Stimulated activated CD4-positive, alpha-beta T cell treated with anti-CD3 and anti-CD28 coated beads, Interleukin-15, amount 100 ng/mL, for 1 hour (primary cell): ENCODE results near the gene GALK2.

ENCODE experiments used
- DNase-seq, 2 donors: peaks; one replicate each; pipeline ENCODE4 v3.0.0-alpha.2; 2020; ENCODE audit warnings: low read depth in 1 of 2, low spot score in 1 of 2

GALK2 gene

DNA sequence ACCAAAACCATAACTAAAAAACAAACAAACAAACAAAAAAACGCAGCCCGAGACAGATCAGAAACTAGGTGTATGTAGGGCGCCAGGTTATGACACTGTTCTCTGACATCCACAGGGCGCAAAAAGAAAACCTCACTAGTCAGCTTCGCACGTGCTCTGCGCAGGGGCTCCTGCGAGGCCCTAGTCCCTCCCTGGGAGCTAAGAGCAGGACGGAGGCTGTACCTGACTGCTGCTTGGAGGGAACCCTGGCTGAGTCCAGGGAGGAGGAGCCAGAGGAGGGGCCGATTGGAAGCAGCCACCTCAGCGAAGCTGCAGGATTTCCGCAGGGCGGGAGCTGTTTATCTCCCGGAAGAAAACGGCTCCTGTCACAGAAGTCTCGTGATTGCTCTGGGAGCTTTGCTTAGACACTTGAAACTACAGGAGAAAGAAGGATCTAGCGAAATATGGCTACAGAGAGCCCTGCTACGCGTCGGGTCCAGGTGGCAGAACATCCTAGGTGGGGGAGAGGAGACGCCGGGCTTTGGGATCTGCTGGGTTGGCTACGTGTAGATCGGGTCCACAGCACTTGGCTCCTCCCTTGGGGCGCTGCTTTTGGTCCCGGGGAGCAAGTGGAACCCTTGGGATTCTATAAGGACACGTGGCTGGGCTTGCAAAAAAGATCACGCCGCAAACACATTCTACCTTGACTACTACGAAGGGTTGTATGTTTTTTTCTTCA lies at the start of gene GALK2:
TSS of gene GALK2 (plus strand) at position 368 of the 718 bp plus-strand sequence. CDS start at position 444, 76 bp downstream.
- peak; percentile 45 to 60 for DNase-seq

DNA sequence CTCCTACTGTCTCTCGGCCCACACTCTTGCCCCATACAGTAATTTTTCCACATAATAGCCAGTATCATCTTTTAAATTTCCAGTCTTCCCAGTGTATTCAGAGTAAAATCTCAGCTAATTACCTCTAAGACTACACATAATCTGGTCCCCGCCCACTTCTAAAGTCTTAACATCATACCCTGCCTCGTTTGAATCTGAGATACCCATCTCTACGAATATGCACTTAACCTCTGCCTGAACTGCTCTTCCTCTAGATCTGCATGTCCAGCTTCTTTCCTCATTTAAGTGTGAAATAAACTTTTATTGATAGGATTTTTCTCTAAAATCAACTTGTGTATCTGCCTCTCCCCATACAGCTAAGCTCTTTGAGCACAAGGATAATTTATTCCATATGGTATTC lies 49.2 kb upstream of the GALK2 start:
- no peak for DNase-seq

DNA sequence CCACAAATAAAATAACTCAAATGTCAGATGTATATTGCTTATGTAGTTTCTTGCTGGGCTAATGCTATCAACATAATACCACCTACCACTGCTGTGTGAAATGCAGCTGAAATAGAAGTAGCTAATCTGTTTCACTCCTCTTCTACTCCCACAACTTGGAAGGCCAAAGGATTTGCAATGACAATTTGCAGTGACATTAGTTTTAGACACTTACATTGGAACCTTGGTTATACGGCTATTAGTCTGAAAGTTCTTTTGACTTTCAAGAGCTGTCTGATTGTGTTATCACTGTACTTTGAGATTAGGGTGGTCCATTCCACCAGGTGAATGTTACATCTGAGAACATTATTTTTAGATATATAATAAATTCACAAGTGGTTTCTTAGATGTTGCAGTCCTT lies 48.1 kb upstream of the GALK2 start:
- no peak for DNase-seq

DNA sequence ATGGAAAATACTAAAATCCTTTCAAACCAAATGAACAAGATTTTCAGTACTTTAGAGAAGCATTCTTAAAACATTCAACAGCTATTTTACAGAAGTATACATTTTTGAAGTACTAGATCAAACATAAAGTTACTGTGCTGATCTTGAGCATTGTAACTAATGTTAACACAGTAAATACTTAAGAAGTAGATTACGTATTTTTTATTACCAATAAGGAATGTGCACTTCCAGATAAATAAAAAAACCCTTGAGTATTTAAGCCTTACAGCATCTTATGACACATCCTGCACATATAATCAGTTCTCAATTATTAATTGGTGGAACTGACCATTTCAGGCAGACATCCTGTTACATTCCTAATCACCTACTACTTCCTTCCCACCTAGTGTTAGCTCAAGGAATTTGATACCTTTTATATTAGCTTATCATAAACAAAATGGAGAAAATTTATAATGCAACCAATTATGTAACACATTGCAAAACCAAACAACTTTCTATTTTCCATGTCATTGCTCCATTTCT lies 47.4 kb upstream of the GALK2 start:
- DNase-seq, result no peak

DNA sequence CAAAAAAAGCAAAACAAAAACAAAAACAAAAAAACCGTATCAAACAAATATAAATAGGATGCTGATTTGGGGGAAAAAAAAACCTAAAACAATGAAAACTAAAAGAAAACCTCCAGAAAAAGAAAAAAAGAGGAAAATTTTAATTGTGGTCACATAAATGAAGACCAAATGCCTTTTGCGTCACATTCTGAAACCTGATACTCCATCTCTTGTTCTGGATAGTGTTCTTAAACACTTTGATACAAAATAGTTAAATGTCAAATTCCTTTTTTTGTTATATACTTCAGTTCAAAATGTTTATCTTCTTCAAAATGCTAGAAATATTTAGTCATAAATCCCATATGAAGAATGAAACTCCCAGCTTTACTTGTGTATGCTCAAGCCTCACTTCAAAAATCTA lies 45.7 kb upstream of the GALK2 start:
- DNase-seq, result no peak

DNA sequence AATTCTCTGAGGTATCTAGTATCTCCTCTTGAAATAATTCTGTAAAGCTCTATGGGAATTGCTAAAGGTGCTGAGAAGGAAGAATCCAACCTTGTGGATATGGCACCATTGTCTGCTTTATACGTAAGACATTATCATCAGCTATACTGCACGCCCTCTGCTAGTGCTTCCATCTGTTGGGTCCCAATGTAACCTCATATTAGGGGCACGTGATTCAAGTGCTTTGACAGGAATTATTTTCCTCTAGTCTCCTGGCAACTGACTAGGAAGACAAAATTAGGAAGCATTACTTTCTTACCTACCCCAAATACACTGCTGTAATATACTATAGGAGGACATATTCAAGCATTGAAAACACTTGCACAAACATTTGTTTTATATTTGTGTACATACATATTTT lies 38.6 kb upstream of the GALK2 start:
- DNase-seq, result no peak

DNA sequence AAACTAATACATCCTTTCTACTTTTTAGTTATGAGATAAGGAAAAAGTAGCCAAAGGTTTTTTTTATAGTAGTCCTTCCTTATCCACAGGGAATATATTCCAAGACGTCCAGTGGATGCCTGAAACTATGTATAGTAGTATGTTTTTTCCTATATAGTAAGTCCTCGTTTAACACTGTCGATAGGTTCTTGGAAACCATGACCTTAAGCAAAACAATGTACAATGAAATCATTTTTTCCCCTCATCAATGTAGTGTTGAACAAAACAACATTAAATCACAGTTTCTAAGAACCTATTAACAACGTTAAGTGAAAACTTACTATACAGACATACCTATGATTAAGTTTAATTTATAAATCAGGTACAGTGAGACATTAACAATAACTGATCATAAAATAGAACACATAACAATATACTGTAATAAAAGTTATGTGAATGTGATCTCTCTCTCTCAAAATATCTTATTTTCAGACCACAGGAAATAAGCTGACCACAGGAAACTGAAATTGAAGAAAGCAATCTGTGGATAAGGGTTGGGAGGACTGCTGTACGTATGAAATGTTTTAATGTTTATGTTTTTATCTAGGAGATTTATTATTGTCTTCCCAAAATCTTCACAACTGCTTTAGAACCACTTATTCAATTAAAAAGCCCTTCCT lies 35.2 kb upstream of the GALK2 start:
- no peak for DNase-seq

DNA sequence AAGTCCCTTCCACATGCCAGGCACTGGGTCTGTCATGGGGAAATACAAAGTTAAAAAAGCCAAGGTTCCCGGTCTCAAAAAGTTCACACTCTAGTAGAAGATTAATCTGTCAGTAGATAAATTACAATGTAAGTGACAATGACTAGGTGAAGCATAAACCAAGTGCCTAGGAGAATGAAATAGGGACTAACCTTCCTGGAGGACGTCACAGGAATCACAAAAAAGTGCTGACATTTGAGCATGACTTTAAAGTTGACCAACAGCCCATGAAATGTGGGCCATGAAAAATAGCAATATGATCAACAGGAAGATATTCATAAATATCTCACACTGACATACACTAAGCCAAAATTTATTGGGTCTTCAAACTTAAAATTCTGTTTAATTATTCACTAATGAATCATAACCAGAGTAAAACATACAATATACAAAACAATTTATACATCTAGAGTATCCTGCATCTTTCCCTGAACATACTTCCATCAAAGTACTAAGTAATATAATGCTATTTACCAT lies 34.6 kb upstream of the GALK2 start:
- no peak for DNase-seq

DNA sequence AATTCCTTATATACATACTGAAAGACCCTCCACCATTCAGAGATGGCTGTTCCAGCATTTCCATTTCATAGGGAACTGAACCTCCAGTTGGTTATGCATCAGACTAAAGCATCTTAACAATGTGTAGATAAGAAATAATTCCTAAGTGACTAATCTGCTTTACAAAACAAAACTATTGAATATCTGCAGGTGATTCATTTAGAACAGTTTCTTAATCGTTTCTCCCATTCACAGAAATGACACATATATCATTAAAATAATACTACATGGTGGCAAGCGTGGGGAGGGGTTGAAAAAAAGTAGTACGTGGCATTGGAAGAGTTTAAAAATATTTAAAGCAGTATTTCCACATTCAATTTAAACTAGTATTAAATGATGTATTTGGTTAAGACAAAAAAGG lies 34.1 kb upstream of the GALK2 start:
- no peak for DNase-seq

DNA sequence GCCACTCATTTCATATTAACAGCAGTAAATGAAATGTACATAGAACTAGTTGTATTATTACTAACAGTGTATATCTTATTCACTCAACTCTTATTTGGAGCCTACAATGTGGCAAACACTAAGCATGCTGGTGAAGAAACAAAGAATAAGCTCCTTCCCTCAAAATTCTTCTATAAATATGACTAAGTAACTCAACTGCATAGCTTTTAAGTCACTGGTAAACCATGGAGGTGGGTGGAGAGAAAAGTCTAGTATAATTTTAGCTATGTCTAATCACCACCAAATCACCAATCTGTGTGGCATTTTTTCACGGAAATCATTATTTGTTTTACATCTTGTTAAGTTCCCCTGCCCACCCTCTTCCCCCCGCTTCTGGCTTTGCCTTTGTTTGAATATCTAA lies 32.2 kb upstream of the GALK2 start:
- DNase-seq, result no peak

DNA sequence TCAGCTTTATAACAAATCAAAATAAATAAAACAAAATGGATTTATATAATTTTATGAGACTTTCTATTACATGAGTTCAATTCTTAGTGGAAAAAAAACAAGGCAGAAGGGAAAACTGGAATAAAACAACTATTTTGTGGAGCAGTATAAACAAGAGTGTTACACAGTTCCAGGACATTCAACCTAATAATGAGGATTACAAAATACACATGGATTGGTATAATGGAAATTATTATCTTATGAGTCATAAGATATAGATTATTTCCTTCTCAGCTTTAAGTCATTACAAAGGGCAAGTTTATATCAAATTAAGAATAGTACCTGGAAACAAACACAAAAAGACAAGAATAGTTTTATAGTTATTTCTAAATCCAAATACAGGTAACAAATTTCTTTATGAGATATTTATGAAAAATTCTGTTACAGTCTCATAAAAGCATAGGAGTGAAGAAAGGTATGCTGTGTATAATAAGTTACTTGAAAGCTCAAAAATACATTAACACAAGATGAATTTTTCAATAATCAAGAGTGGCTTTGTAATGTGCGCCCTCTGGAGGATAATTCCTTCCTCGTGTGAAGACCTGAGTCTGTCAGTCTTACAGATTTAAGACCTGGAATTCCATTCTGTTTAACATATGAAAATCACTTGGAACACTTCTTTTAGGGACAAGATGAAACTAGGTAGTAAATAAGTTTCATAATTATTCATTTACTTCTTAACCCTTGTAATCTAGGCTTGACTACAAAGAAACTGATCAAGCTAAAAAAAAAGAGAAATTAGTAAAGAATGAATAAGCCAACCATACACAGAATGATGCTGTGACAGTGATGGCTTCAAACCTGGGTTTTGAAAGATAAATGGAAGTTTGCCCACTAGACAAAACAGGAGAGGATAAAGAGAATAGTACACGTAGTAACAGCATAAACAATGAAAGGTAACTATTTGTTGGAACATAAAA lies 24.1 kb upstream of the GALK2 start:
- no peak for DNase-seq

DNA sequence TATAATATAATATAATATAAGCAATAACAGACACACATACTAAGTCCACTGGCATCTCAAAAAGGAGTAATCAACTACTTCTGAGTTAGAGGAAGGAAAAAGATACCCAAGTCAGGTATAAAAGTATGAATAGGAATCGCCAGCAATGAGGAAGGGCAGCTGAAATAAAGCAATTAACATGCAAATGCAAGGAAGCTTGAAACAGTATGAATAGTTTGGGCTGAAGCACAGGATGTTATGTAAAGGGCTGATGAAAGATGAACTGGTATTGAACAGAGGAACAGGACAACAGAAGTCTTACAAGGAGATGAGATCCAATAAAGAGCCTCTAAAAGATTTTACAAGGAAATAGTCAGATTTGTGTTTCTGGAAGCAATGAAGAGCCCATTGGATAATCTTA lies 21.7 kb upstream of the GALK2 start:
- no peak for DNase-seq

DNA sequence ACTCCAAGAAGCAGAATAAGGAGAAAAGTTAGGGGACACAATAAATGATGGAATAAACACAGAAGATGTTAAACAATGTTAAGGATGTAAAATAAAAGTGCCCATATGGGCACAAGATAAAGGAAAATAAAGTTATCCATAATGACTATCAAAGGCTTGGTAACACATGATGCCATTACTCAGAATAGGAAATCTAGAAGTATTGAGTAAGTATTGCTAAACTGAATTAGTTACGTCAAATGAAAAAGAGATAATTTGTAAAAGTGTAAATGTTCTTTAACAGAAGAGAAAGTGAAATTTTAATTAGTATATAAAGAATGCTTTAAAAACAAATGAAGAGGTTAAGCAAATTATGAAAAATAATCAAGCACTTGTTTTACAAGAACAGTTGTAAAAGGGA lies 21.3 kb upstream of the GALK2 start:
- no peak for DNase-seq

DNA sequence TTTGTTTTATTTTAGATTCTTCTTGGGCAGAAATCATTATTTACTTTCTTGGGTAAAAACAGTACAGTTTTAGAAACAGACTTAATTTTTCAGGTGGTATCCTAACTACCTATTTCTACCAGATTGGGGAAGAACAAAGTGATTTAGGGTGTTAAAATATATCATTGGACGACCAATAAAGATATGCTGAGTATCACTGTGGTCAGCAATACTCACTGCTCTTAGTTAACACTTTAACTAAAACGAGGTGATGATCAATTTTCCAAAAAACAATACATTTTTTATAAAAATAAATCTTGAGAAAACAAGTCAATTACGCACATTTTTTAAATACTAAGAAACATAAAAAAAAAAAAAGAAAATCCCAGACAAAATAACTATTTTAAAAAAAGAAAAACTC lies 18.2 kb upstream of the GALK2 start:
- DNase-seq, result no peak

DNA sequence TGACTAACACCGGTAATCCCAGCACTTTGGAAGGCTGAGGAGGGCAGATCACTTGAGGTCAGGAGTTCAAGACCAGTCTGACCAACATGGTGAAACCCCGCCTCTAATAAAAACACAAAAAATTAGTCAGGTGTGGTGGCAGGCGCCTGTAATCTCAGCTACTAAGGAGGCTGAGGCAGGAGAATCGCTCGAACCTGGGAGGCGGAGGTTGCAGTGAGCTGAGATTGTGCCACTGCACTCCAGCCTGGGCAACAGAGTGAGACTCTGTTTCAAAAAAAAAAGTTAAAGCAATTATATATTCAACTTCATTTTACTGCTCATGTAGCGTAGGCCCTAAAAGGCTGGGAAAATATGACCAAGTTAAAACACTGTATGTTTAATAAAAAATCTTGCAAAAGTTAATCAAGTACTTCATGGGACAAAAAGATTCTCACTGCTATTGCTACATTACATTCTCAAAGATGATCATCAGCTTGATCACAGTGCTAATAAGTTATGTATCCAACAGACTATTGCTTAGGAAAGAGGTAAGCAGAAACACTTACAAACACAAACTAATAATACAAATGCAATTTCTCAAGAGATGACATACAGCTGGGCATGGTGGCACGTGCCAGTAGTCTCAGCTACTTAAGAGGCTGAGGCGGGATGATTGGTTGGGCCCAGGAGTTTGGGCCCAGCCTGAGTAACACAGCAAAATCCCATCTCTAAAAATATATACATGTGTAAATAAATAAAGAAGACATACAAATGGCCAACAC lies 17.3 kb upstream of the GALK2 start:
- no peak for DNase-seq

DNA sequence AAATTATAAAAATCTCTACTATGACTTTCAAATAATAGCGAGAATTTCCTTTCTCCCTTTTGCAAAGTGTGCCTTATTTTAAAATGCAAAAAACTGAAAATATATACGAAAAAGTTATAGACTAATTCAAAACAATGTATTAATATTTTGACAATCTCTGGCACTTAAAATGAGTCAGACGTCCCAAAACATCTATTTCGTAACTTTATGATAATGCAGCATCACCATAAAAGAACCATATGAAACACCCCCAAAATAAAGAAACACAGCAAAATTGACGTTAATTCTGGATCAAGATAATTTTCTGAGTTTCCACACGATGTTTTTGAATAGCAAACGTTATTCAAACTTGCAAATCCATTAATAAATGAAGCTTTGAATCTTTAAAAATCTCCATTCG lies 15.7 kb upstream of the GALK2 start:
- no peak for DNase-seq

DNA sequence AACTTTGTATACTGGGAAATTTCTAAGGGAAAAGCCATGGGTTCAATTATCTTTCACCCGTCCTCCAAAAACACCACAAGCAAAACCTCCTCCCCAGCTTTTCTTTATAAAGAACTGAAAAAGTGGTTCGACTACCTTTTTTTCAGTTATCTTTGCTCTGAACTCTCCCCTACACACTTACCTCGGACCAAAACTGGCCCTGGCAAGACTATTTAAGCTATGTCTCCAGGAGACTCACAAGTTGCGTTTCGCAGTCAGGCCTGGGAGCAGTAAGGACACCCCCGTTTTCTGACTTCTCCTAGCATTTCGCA lies 15.3 kb upstream of the GALK2 start:
- no peak for DNase-seq

DNA sequence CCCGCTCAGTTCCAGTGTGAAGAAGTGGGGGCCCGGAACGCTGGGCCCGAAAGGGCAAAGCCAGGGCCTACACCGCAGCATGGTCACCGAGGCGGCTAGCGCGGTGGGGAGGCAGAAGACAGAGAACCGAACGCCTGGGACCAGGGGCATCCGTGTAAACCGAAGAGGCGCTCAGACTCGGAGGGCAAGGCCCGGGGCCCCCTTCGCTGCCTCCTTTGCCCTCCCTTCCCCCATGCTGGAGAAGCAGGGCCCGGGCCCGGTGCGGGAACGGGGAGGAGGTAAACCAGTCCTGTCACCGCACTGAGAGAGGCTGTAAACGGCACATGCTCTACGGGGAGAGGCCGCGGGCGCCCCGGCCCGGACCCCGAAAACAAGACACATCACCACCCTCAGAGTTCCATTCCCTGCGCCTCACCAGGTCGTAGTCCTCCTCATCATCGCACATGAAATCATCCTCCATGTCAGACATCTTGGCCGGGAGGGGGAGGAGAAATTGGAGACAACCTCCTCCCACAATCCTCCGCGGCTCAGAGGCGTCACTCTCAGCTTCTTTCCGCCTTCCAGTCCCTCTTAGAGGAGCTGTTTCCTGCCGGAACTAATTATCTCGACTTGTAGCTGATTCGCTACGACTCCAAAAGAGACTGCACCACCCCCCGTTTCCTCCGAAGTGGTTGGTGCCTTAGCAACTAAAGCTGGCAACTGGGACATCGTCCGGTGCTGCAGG lies 14.8 kb upstream of the GALK2 start, which contains the start of gene COPS2:
TSS of gene COPS2 (minus strand) at position 490 of the 724 bp plus-strand sequence. CDS start at position 469, 21 bp downstream.
- peak; percentile 75 to 85 for DNase-seq

DNA sequence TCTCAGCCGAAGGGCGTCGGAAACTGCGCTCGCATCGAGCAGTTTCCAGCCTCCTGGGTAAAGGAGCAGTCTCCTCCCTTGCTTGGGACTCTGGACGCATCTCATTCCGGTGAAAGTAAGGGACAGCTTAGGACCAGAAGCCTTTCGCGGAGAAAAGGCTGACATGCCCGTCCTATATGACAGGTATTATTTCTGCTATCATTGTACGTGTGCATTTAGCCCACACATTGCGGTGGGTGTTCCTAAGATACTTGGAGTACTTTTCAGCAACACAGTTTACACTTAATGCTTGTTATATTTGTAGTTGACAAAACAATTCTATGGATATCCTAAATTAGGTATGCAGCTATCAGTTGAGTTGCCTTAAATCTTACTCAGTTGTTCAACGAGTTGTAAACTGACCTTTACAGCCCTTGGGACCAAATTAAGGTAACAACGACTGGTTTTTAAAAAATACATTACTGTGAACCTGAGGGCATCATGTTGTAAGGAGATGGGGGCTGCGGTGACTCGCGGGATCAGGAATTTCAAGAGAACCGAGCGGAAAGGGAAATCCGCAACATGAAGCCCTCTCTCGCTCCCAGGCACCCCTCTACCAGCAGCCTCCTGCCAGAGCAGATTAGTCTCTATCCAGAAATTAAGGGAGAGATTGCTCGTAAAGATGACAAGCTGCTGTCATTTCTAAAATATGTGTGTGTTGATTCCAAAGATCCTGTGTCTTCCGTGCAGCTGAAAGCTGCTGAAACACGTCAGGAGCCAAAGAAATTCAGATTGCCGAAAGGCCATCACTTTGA lies 14.0 kb upstream of the GALK2 start:
- no peak for DNase-seq
